Spleen (tissue), 13 donors: ENCODE data around the gene PRPF40B. TPM values are rescaled to one million over a fixed set of nuclear protein-coding genes. Genes with fewer than 3 reads are reported as not detected.

Experiments
- DNase-seq: peaks from one replicate; pipeline ENCODE4 v3.0.0-alpha.2; 2020
- H3K27ac ChIP-seq, 8 donors: fragments of 200-600 bp; sonication (generic) in 7 of 8; 1 replicate in 4 of 8; 2 replicates in 4 of 8; pipeline versions ENCODE4 v1.5.0 to v1.8.0; 2016 to 2021; ENCODE audit warnings: inconsistent platforms in 4 of 8, mild to moderate bottlenecking in 4 of 8, moderate library complexity in 1 of 8
- H3K27me3 ChIP-seq, 7 donors: fragments of 200-600 bp; sonication (generic) in 6 of 7; replicated peaks in 1 of 7; 1 replicate in 4 of 7; 2 replicates in 3 of 7; pipeline versions ENCODE4 v1.5.0 to v1.8.0; 2016 to 2021; ENCODE audit warnings: inconsistent platforms in 3 of 7, mild to moderate bottlenecking in 1 of 7
- H3K36me3 ChIP-seq, 6 donors: fragments of 200-600 bp; sonication (generic) in 5 of 6; 1 replicate in 4 of 6; 2 replicates in 2 of 6; pipeline versions ENCODE4 v1.5.0 to v1.8.0; 2016 to 2021; ENCODE audit warnings: inconsistent platforms in 2 of 6
- H3K4me1 ChIP-seq, 6 donors: fragments of 200-600 bp; sonication (generic) in 5 of 6; 1 replicate in 3 of 6; 2 replicates in 3 of 6; pipeline versions ENCODE4 v1.5.0 to v1.8.0; 2016 to 2021; ENCODE audit warnings: inconsistent platforms in 3 of 6
- H3K4me3 ChIP-seq, 8 donors: fragments of 200-600 bp; sonication (generic) in 7 of 8; 1 replicate in 4 of 8; 2 replicates in 4 of 8; pipeline versions ENCODE4 v1.5.0 to v1.8.0; 2016 to 2021; ENCODE audit warnings: inconsistent platforms in 4 of 8, mild to moderate bottlenecking in 4 of 8, moderate library complexity in 2 of 8
- H3K9me3 ChIP-seq, 8 donors: fragments of 200-600 bp; sonication (generic) in 7 of 8; 1 replicate in 4 of 8; 2 replicates in 4 of 8; pipeline versions ENCODE4 v1.5.0 to v1.8.0; 2016 to 2021; ENCODE audit warnings: inconsistent platforms in 4 of 8
- CTCF ChIP-seq, 11 experiments: fragments of 200-600 bp in 7 of 11; fragments of 450-650 bp in 4 of 11; sonication (generic) in 4 of 11; IDR thresholded peaks in 8 of 11; conservative IDR thresholded peaks in 3 of 11; 1 replicate in 7 of 11; 2 replicates in 4 of 11; pipeline versions ENCODE4 v1.4.0 to v1.8.0; 2016 to 2021; ENCODE audit warnings: antibody characterized with exemption in 11 of 11, inconsistent platforms in 4 of 11, mild to moderate bottlenecking in 1 of 11
- POLR2A ChIP-seq, 3 donors: fragments of 450-650 bp; IDR thresholded peaks; one replicate each; pipeline ENCODE4 v1.5.1; 2017; ENCODE audit warnings: antibody characterized with exemption in 3 of 3, mild to moderate bottlenecking in 1 of 3
- POLR2AphosphoS5 ChIP-seq, 3 donors: sonication (generic); formaldehyde crosslinking; IDR thresholded peaks; one replicate each; pipeline ENCODE4 v1.5.1; 2017; ENCODE audit warnings: antibody characterized with exemption in 3 of 3
- WGBS, 5 donors: extraction: QIAGEN DNeasy Blood & Tissue Kit in 3 of 5; methylation state at CpG; one replicate each; pipeline versions ENCODE4 v1.1.5 to v1.1.7; 2013 to 2018; 5-methylcytosine and 5-hydroxymethylcytosine counted together
- intact Hi-C: fragments of 100-400 bp; cut with DNase I; formaldehyde crosslinking; loops from one replicate; pipeline ENCODE4 v1.15.0; 2023; ENCODE audit warnings: low total_unique reads
- long read RNA-seq, 2 donors: transcript quantifications; one replicate each; lab custom pipeline, GENCODE V29; 2026
- polyA plus RNA-seq, 3 donors: library from polyadenylated mRNA; stranded (reverse); fragments of 200-250 nt; gene quantifications; one replicate each; pipeline ENCODE4 v1.2.1, GENCODE V29; 2013
- total RNA-seq, 7 donors: library from RNA; depleted of rRNA in 3 of 7; stranded (reverse); fragments of >200 nt in 3 of 7; fragmentation: NEBNext Ultra II Directional in 4 of 7; extraction: Animal tissue kit (Norgen Biotek cat#: 25700) in 4 of 7; gene quantifications; one replicate each; pipeline versions ENCODE4 v1.1.0 to v1.2.1, GENCODE V29; 2016 to 2021
- donor health status: healthy with polysubstance abuse.
- donor health status: DM: no; HTN: no; CAD: no; lungs with moderate emphysema.
- donor health status: DM: no; HTN: no; CAD: no.
- donor health status: Bipolar disorder and iron deficiency.
- donor health status: healthy.
- donor health status: DM: no; HTN: no; CAD: no.
- donor health status: DM: yes; HTN: yes; CAD: no.

Gene PRPF40B
- total RNA-seq: 10 to 100 TPM in 6 of 7 donors, 1 to 10 TPM in 1; 8.0 to 28.3 (median 20.7) TPM
- polyA plus RNA-seq: 10 to 100 TPM in 2 of 3 donors, 1 to 10 TPM in 1; 5.9 to 18.0 (median 13.7) TPM
- long read RNA-seq, donor 1, partial matches to known transcripts: 5 of 5 reads
- long read RNA-seq, donor 1, other reads (novel, unspliced or antisense): 0 of 5 reads
- long read RNA-seq, donor 2: 0 reads

- whole genome bisulfite sequencing, 5 donors: 1 to 4% (median 2%) methylated on average over 21 to 76 of the region's 76 CpGs
- DNase-seq: peak; percentile 96
- peak within 1 kb of the TSS; percentile 49 to 87 (median 80) for H3K27ac ChIP-seq
- H3K27me3 ChIP-seq: peaks cover 0 to 6% (median 0%) of the 10 kb centered on the region in 7 donors
- H3K4me3 ChIP-seq: peak within 1 kb of the TSS; percentile 52 to 81 (median 60)
- TF ChIP-seq CTCF (IDR thresholded peaks at IDR 0.05 in 8 of 11, conservative IDR thresholded peaks at IDR 0.05 in 3 of 11) (peak in 8 of 11 experiments; percentile 33 to 74 (median 64)), POLR2A (IDR thresholded peaks at IDR 0.05) (peak in 1 of 3 donors; percentile 77), POLR2AphosphoS5 (IDR thresholded peaks at IDR 0.05) (peak; percentile 92 to 96 (median 96))
- H3K9me3 ChIP-seq: no peaks in the 10 kb centered on the region
- H3K36me3 ChIP-seq: no peaks in the 10 kb centered on the region
- H3K4me1 ChIP-seq: peaks cover 12 to 34% (median 23%) of the 10 kb centered on the region in 6 donors
- intact Hi-C loops: no loop called here
Measured at GRCh38 chr12:49623142-49623904, at the start of gene PRPF40B. TSS of gene PRPF40B (plus strand) at chr12:49623561. CDS start at chr12:49623591, 30 bp downstream.

- DNase-seq: no peak
Measured at GRCh38 chr12:49577589-49578315, 45.6 kb upstream of the PRPF40B start.

GRCh38 chr12:49578471-49579112 lies 44.8 kb upstream of the PRPF40B start:
- Histone ChIP-seq H3K4me3 (no peak overlapping the region), H3K4me1 (peaks cover 0 to 24% (median 9%) of the 10 kb centered on the region in 6 donors), H3K36me3 (peaks cover 0 to 31% (median 11%) of the 10 kb centered on the region in 6 donors), H3K9me3 (no peaks in the 10 kb centered on the region), H3K27me3 (no peaks in the 10 kb centered on the region), H3K27ac (no peak overlapping the region)
- peak; percentile 27 for DNase-seq
- intact Hi-C loops: no loop called here
- WGBS, 5 donors: 81 to 94% (median 84%) methylated on average over 13 of the region's 13 CpGs
- TF ChIP-seq CTCF (IDR thresholded peaks at IDR 0.05 in 8 of 11, conservative IDR thresholded peaks at IDR 0.05 in 3 of 11): no peak
- TF ChIP-seq POLR2A (IDR thresholded peaks at IDR 0.05): no peak

More at GRCh38 chr12:49577589-49578315, 45.6 kb upstream of the PRPF40B start:
- H3K27me3 ChIP-seq: no peaks in the 10 kb centered on the region
- peaks cover 0 to 31% (median 11%) of the 10 kb centered on the region in 6 donors for H3K36me3 ChIP-seq
- 77 to 83% (median 80%) methylated on average over 9 of the region's 9 CpGs for WGBS, 5 donors
- peaks cover 0 to 18% (median 9%) of the 10 kb centered on the region in 6 donors for H3K4me1 ChIP-seq
- H3K9me3 ChIP-seq: no peaks in the 10 kb centered on the region
- intact Hi-C loops: no loop called here
- H3K4me3 ChIP-seq: no peak overlapping the region
- TF ChIP-seq POLR2A (IDR thresholded peaks at IDR 0.05): no peak
- TF ChIP-seq POLR2AphosphoS5 (IDR thresholded peaks at IDR 0.05): no peak
- TF ChIP-seq CTCF (IDR thresholded peaks at IDR 0.05 in 8 of 11, conservative IDR thresholded peaks at IDR 0.05 in 3 of 11): no peak
- H3K27ac ChIP-seq: no peak overlapping the region
